H9 (cell line): ENCODE measurements around the gene RNF186. TPM values are rescaled to one million over a fixed set of nuclear protein-coding genes. Genes with fewer than 3 reads are reported as not detected.

Source experiments
- DNase-seq: peaks from one replicate; pipeline ENCODE4 v3.0.0-alpha.2; 2017
- H2AFZ ChIP-seq: one replicate; pipeline ENCODE4 v1.6.1; 2013; ENCODE audit warnings: mild to moderate bottlenecking, low read length, control low read depth, moderate library complexity
- H2AK5ac ChIP-seq: 2 replicates; pipeline ENCODE4 v1.6.1; 2013; ENCODE audit warnings: low read length, control low read depth, mixed read lengths; ENCODE audit not compliant: insufficient read length
- H2BK120ac ChIP-seq: one replicate; pipeline ENCODE4 v1.6.1; 2013; ENCODE audit warnings: low read depth, mild to moderate bottlenecking, low read length, control low read depth, inconsistent platforms; ENCODE audit not compliant: poor library complexity, severe bottlenecking
- H2BK12ac ChIP-seq: 2 replicates; pipeline ENCODE4 v1.6.1; 2013; ENCODE audit warnings: low read length, control low read depth, mixed read lengths, low read depth; ENCODE audit not compliant: insufficient read length
- H2BK15ac ChIP-seq: 2 replicates; pipeline ENCODE4 v1.6.1; 2013; ENCODE audit warnings: low read depth, low read length, control low read depth
- H2BK20ac ChIP-seq: one replicate; pipeline ENCODE4 v1.6.1; 2013; ENCODE audit warnings: low read depth, mild to moderate bottlenecking, low read length, control low read depth, inconsistent platforms; ENCODE audit not compliant: poor library complexity, severe bottlenecking
- H2BK5ac ChIP-seq: 2 replicates; pipeline ENCODE4 v1.6.1; 2013; ENCODE audit warnings: low read length, control low read depth, mixed read lengths; ENCODE audit not compliant: insufficient read length
- H3K14ac ChIP-seq: 2 replicates; pipeline ENCODE4 v1.6.1; 2013; ENCODE audit warnings: low read length, control low read depth; ENCODE audit not compliant: insufficient read depth
- H3K18ac ChIP-seq: 2 replicates; pipeline ENCODE4 v1.6.1; 2013; ENCODE audit warnings: low read depth, mild to moderate bottlenecking, mixed read lengths, low read length, control low read depth; ENCODE audit not compliant: insufficient read length
- H3K23ac ChIP-seq: 2 replicates; pipeline ENCODE4 v1.6.1; 2013; ENCODE audit warnings: low read length, control low read depth, mixed read lengths, low read depth; ENCODE audit not compliant: insufficient read length
- H3K23me2 ChIP-seq: 2 replicates; pipeline ENCODE4 v1.6.1; 2013; ENCODE audit warnings: low read depth, mild to moderate bottlenecking, mixed read lengths, low read length, control low read depth; ENCODE audit not compliant: insufficient read length, poor library complexity, severe bottlenecking
- H3K27ac ChIP-seq: 2 replicates; pipeline ENCODE4 v1.5.1; 2013; ENCODE audit warnings: low read length, control low read depth, mixed read lengths, low read depth; ENCODE audit not compliant: insufficient read length
- H3K27me3 ChIP-seq: 2 replicates; pipeline ENCODE4 v1.6.1; 2013; ENCODE audit warnings: low read length, control low read depth, inconsistent platforms; ENCODE audit not compliant: insufficient read depth
- H3K4ac ChIP-seq: 2 replicates; pipeline ENCODE4 v1.6.1; 2013; ENCODE audit warnings: low read depth, mild to moderate bottlenecking, control low read depth, inconsistent platforms, low read length, moderate library complexity
- H3K4me1 ChIP-seq: 2 replicates; pipeline ENCODE4 v1.6.1; 2013; ENCODE audit warnings: low read length, control low read depth, inconsistent platforms; ENCODE audit not compliant: insufficient read depth
- H3K4me2 ChIP-seq: 2 replicates; pipeline ENCODE4 v1.6.1; 2013; ENCODE audit warnings: low read length, control low read depth, mixed read lengths; ENCODE audit not compliant: insufficient read length, insufficient read depth
- H3K56ac ChIP-seq: 2 replicates; pipeline ENCODE4 v1.6.1; 2013; ENCODE audit warnings: low read depth, mild to moderate bottlenecking, mixed read lengths, low read length, control low read depth; ENCODE audit not compliant: insufficient read length
- H3K79me1 ChIP-seq: 2 replicates; pipeline ENCODE4 v1.6.1; 2013; ENCODE audit warnings: low read depth, mild to moderate bottlenecking, moderate library complexity, low read length, control low read depth, inconsistent platforms; ENCODE audit not compliant: insufficient read depth, poor library complexity, severe bottlenecking
- H3K79me2 ChIP-seq: 2 replicates; pipeline ENCODE4 v1.6.1; 2013; ENCODE audit warnings: low read length, control low read depth, inconsistent platforms; ENCODE audit not compliant: insufficient read depth
- H3K9ac ChIP-seq: 2 replicates; pipeline ENCODE4 v1.6.1; 2013; ENCODE audit warnings: low read length, control low read depth, mixed read lengths; ENCODE audit not compliant: insufficient read length; ENCODE audit errors: extremely low read depth
- H3K9me3 ChIP-seq: one replicate; pipeline ENCODE4 v1.6.1; 2013; ENCODE audit warnings: low read depth, low read length, inconsistent platforms; ENCODE audit not compliant: control insufficient read depth
- H3T11ph ChIP-seq: one replicate; pipeline ENCODE4 v1.6.1; 2013; ENCODE audit warnings: mild to moderate bottlenecking, low read length, control low read depth, inconsistent platforms
- H4K20me1 ChIP-seq: one replicate; pipeline ENCODE4 v1.6.1; 2013; ENCODE audit not compliant: control insufficient read depth, insufficient read length, insufficient read depth
- H4K5ac ChIP-seq: 2 replicates; pipeline ENCODE4 v1.6.1; 2013; ENCODE audit warnings: low read depth, mild to moderate bottlenecking, mixed read lengths, low read length, control low read depth; ENCODE audit not compliant: insufficient read length
- H4K8ac ChIP-seq: replicated peaks from 2 replicates; pipeline ENCODE4 v1.6.1; 2013; ENCODE audit warnings: low read length, control low read depth, mixed read lengths, low read depth; ENCODE audit not compliant: insufficient read length
- H4K91ac ChIP-seq: 2 replicates; pipeline ENCODE4 v1.6.1; 2013; ENCODE audit warnings: low read depth, mild to moderate bottlenecking, moderate library complexity, mixed read lengths, low read length, control low read depth; ENCODE audit not compliant: insufficient read length
- H3K27ac Mint-ChIP-seq, 3 experiments: 2 replicates in 2 of 3; 3 replicates in 1 of 3; pipeline ENCODE4 v1.8.0; 2020 to 2021; ENCODE audit warnings: mixed read lengths in 3 of 3, mild to moderate bottlenecking in 1 of 3, moderate library complexity in 1 of 3
- H3K27me3 Mint-ChIP-seq: 2 replicates; pipeline ENCODE4 v1.8.0; 2021; ENCODE audit warnings: low read depth, mild to moderate bottlenecking, moderate library complexity, mixed read lengths
- H3K36me3 Mint-ChIP-seq, 3 experiments: 2 replicates in 2 of 3; 3 replicates in 1 of 3; pipeline ENCODE4 v1.8.0; 2020 to 2021; ENCODE audit warnings: low read depth in 3 of 3, mixed read lengths in 3 of 3; ENCODE audit not compliant: insufficient read depth in 1 of 3
- H3K4me1 Mint-ChIP-seq, 2 experiments: 2 replicates each; pipeline ENCODE4 v1.8.0; 2020; ENCODE audit warnings: mixed read lengths in 2 of 2
- H3K4me3 Mint-ChIP-seq, 2 experiments: 2 replicates in 1 of 2; 3 replicates in 1 of 2; pipeline ENCODE4 v1.8.0; 2020 to 2021; ENCODE audit warnings: mild to moderate bottlenecking in 2 of 2, mixed read lengths in 2 of 2, moderate library complexity in 1 of 2
- H3K9me3 Mint-ChIP-seq, 2 experiments: 2 replicates in 1 of 2; 3 replicates in 1 of 2; pipeline ENCODE4 v1.8.0; 2020; ENCODE audit warnings: mild to moderate bottlenecking in 2 of 2, mixed read lengths in 2 of 2, moderate library complexity in 1 of 2
- CTCF ChIP-seq: fragments of 200-600 bp; sonication (generic); conservative IDR thresholded peaks from 3 replicates; pipeline ENCODE4 v1.8.0; 2021; ENCODE audit warnings: antibody characterized with exemption, mild to moderate bottlenecking
- WGBS: extraction: QIAGEN DNeasy Blood & Tissue Kit; methylation state at CpG from one replicate; pipeline ENCODE4 v1.1.7; 2013; ENCODE audit warnings: missing lambda C conversion rate, low lambda C conversion rate, mixed read lengths; ENCODE audit not compliant: insufficient read length; ENCODE audit errors: extremely low coverage; 5-methylcytosine and 5-hydroxymethylcytosine counted together
- total RNA-seq: library from RNA; stranded (reverse); gene quantifications from 2 replicates; pipeline ENCODE4 v1.2.1, GENCODE V29; 2021

The RNF186 gene
- total RNA-seq, 1 experiment from 2014 or later, result not detected

DNA sequence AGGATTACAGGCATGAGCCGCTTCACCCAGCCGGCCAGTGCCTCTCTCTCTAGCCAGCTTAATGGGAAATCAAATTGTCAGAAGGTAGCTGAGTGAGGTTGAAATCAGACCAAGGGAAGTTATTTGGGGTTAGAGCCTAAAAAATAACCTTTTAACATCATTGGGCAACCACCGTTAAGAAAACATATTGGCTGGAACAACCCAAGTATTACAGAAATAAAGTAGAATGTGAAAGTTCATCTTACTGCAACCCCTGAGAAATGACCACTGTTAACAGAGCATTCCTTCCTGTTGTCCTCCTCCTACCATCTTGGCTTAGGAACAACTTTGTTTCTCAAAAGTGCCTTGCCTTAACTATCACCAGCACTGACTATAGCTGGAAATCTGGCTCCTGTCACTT, 3.2 kb upstream of the RNF186 start:
- no peaks in the 10 kb centered on the region for H3K79me1 ChIP-seq
- H3K4me2 ChIP-seq, result no peak overlapping the region
- Mint-ChIP-seq H3K4me3 (no peak overlapping the region), H3K36me3 (no peaks in the 10 kb centered on the region), H3K9me3 (no peaks in the 10 kb centered on the region), H3K27me3 (peaks cover 7% of the 10 kb centered on the region), H3K27ac (no peak overlapping the region), H3K4me1 (peaks cover 51 to 60% of the 10 kb centered on the region in 2 experiments)
- no peak overlapping the region for H3K9ac ChIP-seq
- no peaks in the 10 kb centered on the region; the same call in 1 of the 2 replicates for H3K27me3 ChIP-seq
- H2BK20ac ChIP-seq, result no peak overlapping the region
- H3K18ac ChIP-seq, result no peak overlapping the region
- DNase-seq, result no peak
- H3T11ph ChIP-seq, result no peak overlapping the region
- H2AK5ac ChIP-seq, result no peak overlapping the region
- no peak for TF ChIP-seq CTCF
- H3K27ac ChIP-seq, result no peak overlapping the region
- H2AFZ ChIP-seq, result no peak overlapping the region
- no peaks in the 10 kb centered on the region for H3K23me2 ChIP-seq
- no peak overlapping the region for H4K91ac ChIP-seq
- H2BK15ac ChIP-seq, result no peak overlapping the region
- H4K20me1 ChIP-seq, result no peaks in the 10 kb centered on the region
- no peak overlapping the region for H3K4ac ChIP-seq
- H3K23ac ChIP-seq, result no peak overlapping the region
- no peak overlapping the region for H4K5ac ChIP-seq
- peaks cover 14% of the 10 kb centered on the region; the same call in 1 of the 2 replicates for H3K4me1 ChIP-seq
- H3K79me2 ChIP-seq, result no peaks in the 10 kb centered on the region
- no peak overlapping the region for H3K14ac ChIP-seq
- H2BK120ac ChIP-seq, result no peak overlapping the region
- no CpG with 5 or more reads among the region's 3 CpGs for WGBS
- no peak overlapping the region for H3K56ac ChIP-seq
- H4K8ac ChIP-seq, result no peak overlapping the region
- H2BK12ac ChIP-seq, result no peak overlapping the region
- H3K9me3 ChIP-seq, result no peaks in the 10 kb centered on the region
- H2BK5ac ChIP-seq, result no peak overlapping the region
